HG03469 (cell line): ENCODE results near the gene WNK1.
"Not testable (repeated sequence)": the region's sequence is repeated elsewhere in the genome, so short reads cannot be mapped to it uniquely, and the experiment has no call there.

Experiments
- ATAC-seq: cut with Tn5 transposase; IDR thresholded peaks from one replicate; pipeline ENCODE4 v1.9.1; 2021; ENCODE audit warnings: mild to moderate bottlenecking, moderate library complexity, moderate number of reproducible peaks; ENCODE audit not compliant: unreplicated experiment

The WNK1 gene

DNA sequence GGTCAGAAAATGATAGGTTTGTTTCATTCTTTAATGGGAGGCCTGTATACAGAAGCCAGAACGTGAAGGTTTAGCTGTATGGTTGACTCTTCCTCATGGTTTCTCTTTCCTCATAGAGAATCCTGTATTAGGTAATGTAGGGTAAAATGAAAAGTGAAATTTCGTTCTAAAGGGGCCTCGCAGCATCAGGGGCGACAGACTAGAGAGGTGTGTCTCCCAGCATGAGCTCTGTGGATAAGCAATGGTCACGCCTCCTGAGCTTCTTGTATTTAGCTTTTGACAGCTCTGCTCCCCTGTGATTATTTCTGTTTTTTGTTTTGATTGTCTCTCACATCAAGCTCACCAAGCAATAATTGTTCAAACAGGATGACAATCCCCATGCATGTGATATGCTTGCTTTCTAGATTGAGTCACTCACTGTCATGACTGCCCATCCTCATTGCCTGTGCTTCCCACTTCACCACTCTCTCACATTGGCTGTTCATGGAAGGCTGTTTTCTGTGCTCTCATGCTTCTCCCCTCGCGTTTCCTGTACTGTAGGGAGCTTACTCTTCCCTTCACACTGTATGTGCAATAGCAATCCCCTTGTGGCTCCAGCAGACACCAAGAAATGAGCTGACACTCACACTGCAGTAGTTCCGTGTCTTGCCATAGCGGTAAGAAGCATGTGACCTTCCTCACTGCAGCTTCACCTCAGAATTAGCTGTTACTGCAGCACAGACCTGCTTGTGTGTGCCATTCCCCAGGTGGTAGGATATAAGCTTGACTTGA is 153.1 kb downstream of the WNK1 start:
- ATAC-seq, result no peak

GRCh38 chr12:906062-906585 is 153.7 kb downstream of the WNK1 start:
- ATAC-seq, result no peak

DNA sequence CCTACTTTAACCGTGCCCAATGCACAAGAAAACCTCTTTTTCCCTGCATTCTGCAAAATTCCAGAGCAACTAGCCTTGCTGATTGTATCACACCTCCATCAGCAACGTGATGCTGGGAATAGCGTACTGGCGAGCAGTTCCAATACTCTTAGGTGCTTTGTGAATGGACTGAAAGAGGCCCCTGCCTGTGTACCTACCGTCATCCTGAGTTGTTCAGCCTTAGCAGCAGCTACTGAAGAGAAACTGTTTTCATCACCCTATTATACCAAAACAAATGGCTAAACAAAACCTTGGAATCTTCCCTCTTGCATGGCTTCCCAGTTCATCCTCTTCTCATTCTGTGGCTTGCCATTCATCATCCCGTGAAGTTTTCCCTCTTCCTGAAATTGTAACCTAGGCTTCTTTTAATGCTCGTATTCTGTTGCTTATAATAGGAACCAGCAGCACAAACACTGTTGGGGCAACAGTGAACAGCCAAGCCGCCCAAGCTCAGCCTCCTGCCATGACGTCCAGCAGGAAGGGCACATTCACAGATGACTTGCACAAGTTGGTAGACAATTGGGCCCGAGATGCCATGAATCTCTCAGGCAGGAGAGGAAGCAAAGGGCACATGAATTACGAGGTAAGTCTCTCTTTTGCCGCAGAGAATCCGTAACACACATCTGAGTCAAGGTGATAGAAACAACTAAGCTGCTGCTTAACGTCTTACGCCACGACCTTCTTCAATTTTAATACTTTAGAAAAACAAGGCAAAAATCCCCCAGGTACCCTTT is 155.2 kb downstream of the WNK1 start:
- ATAC-seq, result no peak

- no peak for ATAC-seq
Measured at GRCh38 chr12:909861-910260, 157.5 kb downstream of the WNK1 start.

GRCh38 chr12:910416-910815 is 158.0 kb downstream of the WNK1 start:
- no peak for ATAC-seq

DNA sequence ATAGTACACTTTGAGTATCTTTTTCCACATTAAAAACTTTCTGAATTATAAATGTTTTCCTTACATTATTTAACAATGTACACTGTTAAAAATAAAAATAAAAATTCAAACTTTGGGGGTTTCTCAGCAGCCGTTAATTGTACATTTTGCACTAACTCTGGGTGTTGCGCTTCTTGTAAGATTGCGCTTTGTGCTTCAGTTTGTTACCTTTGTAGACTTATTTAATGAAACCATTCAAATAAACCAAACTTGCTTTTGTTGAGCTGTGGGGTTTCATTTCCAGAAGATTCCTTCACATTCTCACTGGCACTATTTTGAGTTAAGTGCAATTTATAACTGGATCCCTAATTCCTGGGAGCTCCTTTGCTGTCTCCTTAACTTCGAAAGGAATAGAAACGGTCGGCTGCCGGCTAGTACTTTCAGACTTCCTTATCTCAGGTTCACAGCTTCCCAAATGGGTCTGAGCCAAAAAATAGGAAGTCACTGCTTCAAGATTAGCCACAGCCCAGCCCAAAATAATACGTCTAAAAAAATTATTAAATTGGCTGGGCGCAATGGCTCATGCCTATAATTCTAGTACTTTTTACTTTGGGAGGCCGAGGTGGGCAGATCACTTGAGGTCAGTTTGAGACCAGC is 158.9 kb downstream of the WNK1 start:
- ATAC-seq, result no peak

GRCh38 chr12:912466-913235 is 160.3 kb downstream of the WNK1 start:
- ATAC-seq, result no peak

GRCh38 chr12:913919-914698 is 161.7 kb downstream of the WNK1 start:
- ATAC-seq, result no peak

- no peak for ATAC-seq
Measured at GRCh38 chr12:915090-915489, 162.7 kb downstream of the WNK1 start.

DNA sequence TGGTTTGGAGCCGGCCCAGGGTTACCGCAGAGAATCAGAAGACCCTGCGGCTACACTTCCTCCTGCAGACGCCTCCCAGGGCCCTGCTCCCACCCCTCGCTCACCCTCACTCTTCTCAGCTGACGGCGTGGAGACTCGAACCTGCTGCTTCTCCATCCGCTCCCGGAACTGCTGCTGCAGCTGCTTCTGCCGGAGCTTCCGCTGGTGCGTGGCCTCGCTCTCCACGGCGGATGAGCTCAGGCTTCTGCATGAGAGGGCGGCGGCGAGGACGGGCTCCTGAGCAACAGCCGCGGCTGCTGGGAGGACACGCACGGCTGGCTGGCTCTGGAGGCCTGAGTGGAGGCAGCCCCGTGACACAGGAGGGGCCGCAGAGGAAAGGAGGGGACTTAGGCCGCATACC is 163.9 kb downstream of the WNK1 start:
- ATAC-seq, result no peak

- ATAC-seq, result no peak
Measured at GRCh38 chr12:916712-917445, 164.5 kb downstream of the WNK1 start.

GRCh38 chr12:920676-921075 is 168.3 kb downstream of the WNK1 start:
- no peak for ATAC-seq

DNA sequence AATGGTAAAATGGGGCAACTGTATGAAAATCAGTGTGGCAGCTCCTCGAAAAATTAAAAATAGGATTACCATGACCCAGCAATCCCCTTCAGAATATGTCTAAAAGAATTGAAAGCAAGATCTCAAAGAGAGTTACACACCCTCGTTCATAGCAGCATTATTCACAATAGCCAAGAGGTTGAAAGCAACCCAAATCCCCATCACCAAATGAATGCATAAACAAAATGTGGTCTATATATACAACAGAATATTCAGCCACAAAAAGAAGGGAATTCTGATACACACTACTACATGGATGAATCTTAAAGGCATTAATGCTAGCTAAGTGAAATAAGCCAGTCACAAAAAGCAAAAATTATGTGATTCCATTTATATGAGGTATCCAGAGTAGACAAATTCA is 169.9 kb downstream of the WNK1 start:
- no peak for ATAC-seq

DNA sequence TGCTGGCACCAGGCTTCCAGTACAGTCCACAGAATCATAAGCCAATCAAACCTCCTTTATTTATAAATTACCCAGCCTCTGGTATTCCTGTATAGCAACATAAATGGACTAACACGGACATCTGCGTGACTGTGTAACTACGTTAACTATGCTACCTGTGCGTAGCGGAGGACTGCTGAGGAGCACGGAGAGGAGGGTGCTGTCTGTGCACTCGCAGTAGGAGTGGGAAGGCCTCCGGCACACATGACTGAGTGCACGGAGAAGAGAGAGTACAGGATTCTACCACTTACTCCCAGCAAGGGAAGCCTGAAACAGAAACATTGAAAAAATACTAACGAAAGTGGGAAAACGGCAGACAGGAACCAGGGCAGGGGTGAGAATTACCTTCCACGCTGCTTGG is 174.3 kb downstream of the WNK1 start:
- no peak for ATAC-seq

GRCh38 chr12:931060-931459 is 178.7 kb downstream of the WNK1 start:
- no peak for ATAC-seq

GRCh38 chr12:931591-931990 is 179.2 kb downstream of the WNK1 start:
- ATAC-seq, result no peak

- ATAC-seq, result not testable (repeated sequence)
Measured at GRCh38 chr12:935891-936290, 183.5 kb downstream of the WNK1 start.

- no peak for ATAC-seq
Measured at GRCh38 chr12:936377-937345, 184.3 kb downstream of the WNK1 start.
